Hepatocyte (in vitro differentiated cells): ENCODE data around the gene MSANTD1. TPM values are rescaled to one million over a fixed set of nuclear protein-coding genes. Genes with fewer than 3 reads are reported as not detected.

Source experiments
- DNase-seq: peaks from one replicate; pipeline ENCODE4 v3.0.0-alpha.2; 2016; ENCODE audit warnings: low spot score
- H2AFZ ChIP-seq: fragments of 200-600 bp; sonication (generic); 2 replicates; pipeline ENCODE4 v1.6.0; 2016; ENCODE audit warnings: antibody characterized with exemption, mild to moderate bottlenecking
- H3K27ac ChIP-seq: fragments of 200-600 bp; sonication (generic); 2 replicates; pipeline ENCODE4 v1.5.1; 2016; ENCODE audit warnings: mild to moderate bottlenecking
- H3K27me3 ChIP-seq: fragments of 200-600 bp; sonication (generic); 2 replicates; pipeline ENCODE4 v1.6.1; 2016
- H3K36me3 ChIP-seq: fragments of 200-600 bp; sonication (generic); replicated peaks from 2 replicates; pipeline ENCODE4 v1.5.1; 2016; ENCODE audit warnings: low read depth; ENCODE audit not compliant: insufficient read depth
- H3K4me1 ChIP-seq: fragments of 200-600 bp; sonication (generic); 2 replicates; pipeline ENCODE4 v1.5.1; 2016; ENCODE audit warnings: mild to moderate bottlenecking, moderate library complexity; ENCODE audit not compliant: insufficient read depth
- H3K4me2 ChIP-seq: fragments of 200-600 bp; sonication (generic); 2 replicates; pipeline ENCODE4 v1.6.0; 2016
- H3K4me3 ChIP-seq: fragments of 200-600 bp; sonication (generic); 2 replicates; pipeline ENCODE4 v1.5.1; 2016; ENCODE audit warnings: mild to moderate bottlenecking
- H3K79me2 ChIP-seq: fragments of 200-600 bp; sonication (generic); 2 replicates; pipeline ENCODE4 v1.6.0; 2017; ENCODE audit warnings: mild to moderate bottlenecking
- H3K9me2 ChIP-seq: fragments of 200-600 bp; sonication (generic); replicated peaks from 2 replicates; pipeline ENCODE4 v1.6.0; 2017; ENCODE audit warnings: mild to moderate bottlenecking; ENCODE audit not compliant: insufficient read depth
- H3K9me3 ChIP-seq: fragments of 200-600 bp; sonication (generic); 2 replicates; pipeline ENCODE4 v1.5.1; 2016; ENCODE audit warnings: low read depth, mild to moderate bottlenecking
- H4K20me1 ChIP-seq: fragments of 200-600 bp; sonication (generic); 2 replicates; pipeline ENCODE4 v1.6.0; 2016; ENCODE audit warnings: mild to moderate bottlenecking; ENCODE audit not compliant: insufficient read depth, poor library complexity, severe bottlenecking
- CTCF ChIP-seq: fragments of 200-600 bp; sonication (generic); IDR thresholded peaks from 2 replicates; pipeline ENCODE4 v1.5.1; 2016; ENCODE audit warnings: antibody characterized with exemption, mild to moderate bottlenecking; ENCODE audit not compliant: poor library complexity
- EZH2 ChIP-seq: fragments of 200-600 bp; sonication (generic); IDR thresholded peaks from 2 replicates; pipeline ENCODE4 v1.6.1; 2016; ENCODE audit warnings: antibody characterized with exemption, mild to moderate bottlenecking, borderline replicate concordance
- EZH2phosphoT487 ChIP-seq: fragments of 200-600 bp; sonication (generic); IDR thresholded peaks from one replicate; pipeline ENCODE4 v1.6.1; 2018; ENCODE audit warnings: antibody characterized with exemption, mild to moderate bottlenecking, low read depth, moderate library complexity; ENCODE audit not compliant: unreplicated experiment, severe bottlenecking
- WGBS: methylation state at CpG from one replicate; pipeline ENCODE4 v1.1.6; 2016; ENCODE audit warnings: low lambda C conversion rate; ENCODE audit errors: missing lambda C conversion rate; 5-methylcytosine and 5-hydroxymethylcytosine counted together
- polyA plus RNA-seq: library from polyadenylated mRNA; unstranded; fragments of >200 nt; fragmentation: Nextera tagmentation; extraction: Ambion mirVana; gene quantifications from 2 replicates; pipeline ENCODE4 v1.2.1, GENCODE V29; 2016
- total RNA-seq: library from RNA; depleted of rRNA; stranded (reverse); fragments of >200 nt; gene quantifications from 2 replicates; pipeline ENCODE4 v1.2.3, GENCODE V29; 2014

The MSANTD1 gene
- total and polyA plus RNA-seq, 2 experiments from 2014 or later: 0.51 to 0.57 TPM

- Histone ChIP-seq H3K36me3 (no peaks in the 10 kb centered on the region), H3K4me2 (no peak overlapping the region)
- no peak for DNase-seq
Observed at GRCh38 chr4:3201718-3202702, 46.9 kb upstream of the MSANTD1 start.

GRCh38 chr4:3202836-3203820 is 45.8 kb upstream of the MSANTD1 start:
- Histone ChIP-seq H3K27ac (peak overlapping the region; percentile 67), H4K20me1 (no peaks in the 10 kb centered on the region), H3K4me3 (no peak overlapping the region), H3K79me2 (no peaks in the 10 kb centered on the region), H3K9me2 (no peaks in the 10 kb centered on the region), H2AFZ (no peak overlapping the region), H3K9me3 (no peaks in the 10 kb centered on the region), H3K4me2 (no peak overlapping the region), H3K4me1 (peaks cover 15% of the 10 kb centered on the region), H3K27me3 (no peaks in the 10 kb centered on the region), H3K36me3 (no peaks in the 10 kb centered on the region)
- 87% methylated on average over 22 of the region's 22 CpGs for WGBS
- TF ChIP-seq CTCF (no peak), EZH2phosphoT487 (no peak), EZH2 (no peak)
- DNase-seq: no peak

More at GRCh38 chr4:3201718-3202702, 46.9 kb upstream of the MSANTD1 start:
- Histone ChIP-seq H3K9me2 (no peaks in the 10 kb centered on the region), H3K9me3 (no peaks in the 10 kb centered on the region), H3K79me2 (no peaks in the 10 kb centered on the region), H3K27ac (peak overlapping the region; percentile 67), H4K20me1 (no peaks in the 10 kb centered on the region), H2AFZ (no peak overlapping the region), H3K27me3 (no peaks in the 10 kb centered on the region), H3K4me1 (peaks cover 7% of the 10 kb centered on the region), H3K4me3 (no peak overlapping the region)
- no peak for TF ChIP-seq EZH2phosphoT487
- no peak for TF ChIP-seq EZH2
- TF ChIP-seq CTCF: no peak
- WGBS: 89% methylated on average over 11 of the region's 11 CpGs

- Histone ChIP-seq H3K79me2 (no peaks in the 10 kb centered on the region), H3K9me2 (no peaks in the 10 kb centered on the region), H4K20me1 (no peaks in the 10 kb centered on the region), H3K4me3 (no peak overlapping the region), H2AFZ (no peak overlapping the region), H3K4me2 (no peak overlapping the region), H3K36me3 (no peaks in the 10 kb centered on the region), H3K27ac (peak overlapping the region; percentile 67), H3K27me3 (no peaks in the 10 kb centered on the region), H3K9me3 (no peaks in the 10 kb centered on the region), H3K4me1 (peaks cover 21% of the 10 kb centered on the region)
- DNase-seq: no peak
- 76% methylated on average over 8 of the region's 8 CpGs for WGBS
- TF ChIP-seq CTCF: no peak
Observed at GRCh38 chr4:3203971-3204431, 45.0 kb upstream of the MSANTD1 start.
